Parathyroid adenoma (tissue), 2 donors: Measurements from ENCODE around the gene SLC4A9.

Source experiments
- H2AFZ ChIP-seq: fragments of 300-600 bp; sonication (generic); one replicate; pipeline ENCODE4 v1.7.0; 2017; ENCODE audit warnings: antibody characterized with exemption, mild to moderate bottlenecking
- H3K27ac ChIP-seq: fragments of 300-600 bp; sonication (generic); one replicate; pipeline ENCODE4 v1.7.0; 2017
- H3K27me3 ChIP-seq: fragments of 300-600 bp; sonication (generic); one replicate; pipeline ENCODE4 v1.7.0; 2017; ENCODE audit warnings: low read length; ENCODE audit not compliant: control insufficient read depth, insufficient read depth
- H3K36me3 ChIP-seq: fragments of 300-600 bp; sonication (generic); one replicate; pipeline ENCODE4 v1.7.0; 2017; ENCODE audit warnings: low read length; ENCODE audit not compliant: control insufficient read depth, insufficient read depth
- H3K4me1 ChIP-seq: fragments of 300-600 bp; sonication (generic); one replicate; pipeline ENCODE4 v1.7.0; 2017; ENCODE audit warnings: control low read depth
- H3K4me2 ChIP-seq: fragments of 300-600 bp; sonication (generic); one replicate; pipeline ENCODE4 v1.7.0; 2017; ENCODE audit warnings: low read length
- H3K4me3 ChIP-seq: fragments of 300-600 bp; sonication (generic); one replicate; pipeline ENCODE4 v1.7.0; 2017; ENCODE audit warnings: low read depth, low read length
- H3K79me2 ChIP-seq: fragments of 300-600 bp; sonication (generic); one replicate; pipeline ENCODE4 v1.7.0; 2017; ENCODE audit warnings: control low read depth
- H3K9ac ChIP-seq: fragments of 300-600 bp; sonication (generic); one replicate; pipeline ENCODE4 v1.7.0; 2017; ENCODE audit warnings: mild to moderate bottlenecking
- H3K9me3 ChIP-seq: fragments of 300-600 bp; sonication (generic); one replicate; pipeline ENCODE4 v1.7.0; 2017; ENCODE audit warnings: low read length; ENCODE audit not compliant: control insufficient read depth
- TF ChIP-seq, protein P1 (sequence below): fragments of 300-600 bp; sonication (generic); IDR thresholded peaks from one replicate; pipeline ENCODE4 v1.7.0; 2017; ENCODE audit warnings: antibody characterized with exemption, mild to moderate bottlenecking
- donor health status: primary hyperparathyroidism.

SLC4A9 gene

DNA sequence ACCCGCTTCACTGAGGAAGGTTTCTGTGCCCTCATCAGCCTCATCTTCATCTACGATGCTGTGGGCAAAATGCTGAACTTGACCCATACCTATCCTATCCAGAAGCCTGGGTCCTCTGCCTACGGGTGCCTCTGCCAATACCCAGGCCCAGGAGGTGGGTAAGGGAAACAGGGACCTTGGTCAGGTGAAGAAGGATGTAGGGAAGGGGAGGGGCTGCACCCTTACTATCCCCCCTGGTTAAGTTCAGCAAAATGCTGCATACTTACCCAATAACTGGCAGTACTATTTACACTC lies 4.4 kb downstream of the SLC4A9 start:
- Histone ChIP-seq H3K79me2 (no peaks in the 10 kb centered on the region), H3K36me3 (no peaks in the 10 kb centered on the region), H3K9me3 (no peaks in the 10 kb centered on the region), H3K9ac (no peak overlapping the region), H2AFZ (no peak overlapping the region), H3K4me2 (no peak overlapping the region), H3K27me3 (no peaks in the 10 kb centered on the region), H3K27ac (no peak overlapping the region), H3K4me3 (no peak overlapping the region), H3K4me1 (no peaks in the 10 kb centered on the region)
- TF ChIP-seq, protein P1, sequence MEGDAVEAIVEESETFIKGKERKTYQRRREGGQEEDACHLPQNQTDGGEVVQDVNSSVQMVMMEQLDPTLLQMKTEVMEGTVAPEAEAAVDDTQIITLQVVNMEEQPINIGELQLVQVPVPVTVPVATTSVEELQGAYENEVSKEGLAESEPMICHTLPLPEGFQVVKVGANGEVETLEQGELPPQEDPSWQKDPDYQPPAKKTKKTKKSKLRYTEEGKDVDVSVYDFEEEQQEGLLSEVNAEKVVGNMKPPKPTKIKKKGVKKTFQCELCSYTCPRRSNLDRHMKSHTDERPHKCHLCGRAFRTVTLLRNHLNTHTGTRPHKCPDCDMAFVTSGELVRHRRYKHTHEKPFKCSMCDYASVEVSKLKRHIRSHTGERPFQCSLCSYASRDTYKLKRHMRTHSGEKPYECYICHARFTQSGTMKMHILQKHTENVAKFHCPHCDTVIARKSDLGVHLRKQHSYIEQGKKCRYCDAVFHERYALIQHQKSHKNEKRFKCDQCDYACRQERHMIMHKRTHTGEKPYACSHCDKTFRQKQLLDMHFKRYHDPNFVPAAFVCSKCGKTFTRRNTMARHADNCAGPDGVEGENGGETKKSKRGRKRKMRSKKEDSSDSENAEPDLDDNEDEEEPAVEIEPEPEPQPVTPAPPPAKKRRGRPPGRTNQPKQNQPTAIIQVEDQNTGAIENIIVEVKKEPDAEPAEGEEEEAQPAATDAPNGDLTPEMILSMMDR: no peak

DNA sequence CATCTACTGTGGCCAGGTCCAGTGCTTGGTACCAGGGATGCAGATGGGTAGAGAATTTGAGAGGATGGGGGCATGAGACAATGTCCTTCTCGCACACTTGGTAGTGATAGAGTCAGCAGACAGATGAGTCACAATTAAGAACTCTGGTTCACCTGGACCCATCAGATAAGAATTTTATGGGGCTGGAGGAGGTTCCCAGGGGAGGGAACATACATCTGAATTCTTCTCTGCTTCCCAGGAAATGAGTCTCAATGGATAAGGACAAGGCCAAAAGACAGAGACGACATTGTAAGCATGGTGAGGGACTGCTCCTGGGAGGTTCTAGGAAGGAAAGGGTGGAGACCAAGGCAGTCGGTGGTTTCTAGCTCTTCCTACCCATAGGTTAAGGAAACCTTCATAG lies 5.3 kb downstream of the SLC4A9 start:
- Histone ChIP-seq H3K4me1 (no peaks in the 10 kb centered on the region), H3K4me2 (no peak overlapping the region), H3K27me3 (no peaks in the 10 kb centered on the region), H3K9ac (no peak overlapping the region), H3K79me2 (no peaks in the 10 kb centered on the region), H3K36me3 (no peaks in the 10 kb centered on the region), H3K27ac (no peak overlapping the region), H3K9me3 (no peaks in the 10 kb centered on the region), H2AFZ (no peak overlapping the region), H3K4me3 (no peak overlapping the region)
- TF ChIP-seq, protein P1: no peak

DNA sequence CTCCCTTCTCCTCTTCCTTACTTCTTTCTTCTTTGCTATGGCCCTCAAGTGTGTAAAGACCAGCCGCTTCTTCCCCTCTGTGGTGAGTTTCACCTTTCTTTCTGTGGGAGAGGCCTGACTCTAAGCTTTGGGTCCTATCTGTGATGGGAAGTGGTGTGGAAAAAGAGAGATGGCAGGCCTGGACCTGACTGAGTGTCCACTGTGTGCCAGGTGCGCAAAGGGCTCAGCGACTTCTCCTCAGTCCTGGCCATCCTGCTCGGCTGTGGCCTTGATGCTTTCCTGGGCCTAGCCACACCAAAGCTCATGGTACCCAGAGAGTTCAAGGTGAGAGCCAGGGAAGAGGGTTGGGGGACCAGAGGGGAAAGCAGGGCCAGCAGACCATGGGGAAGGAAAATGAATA lies 5.9 kb downstream of the SLC4A9 start:
- H3K4me3 ChIP-seq: no peak overlapping the region
- H3K4me1 ChIP-seq: no peaks in the 10 kb centered on the region
- H3K4me2 ChIP-seq: no peak overlapping the region
- no peaks in the 10 kb centered on the region for H3K79me2 ChIP-seq
- no peaks in the 10 kb centered on the region for H3K9me3 ChIP-seq
- H3K36me3 ChIP-seq: no peaks in the 10 kb centered on the region
- H2AFZ ChIP-seq: no peak overlapping the region
- TF ChIP-seq, protein P1: no peak
- H3K27me3 ChIP-seq: no peaks in the 10 kb centered on the region
- no peak overlapping the region for H3K9ac ChIP-seq
- H3K27ac ChIP-seq: no peak overlapping the region

DNA sequence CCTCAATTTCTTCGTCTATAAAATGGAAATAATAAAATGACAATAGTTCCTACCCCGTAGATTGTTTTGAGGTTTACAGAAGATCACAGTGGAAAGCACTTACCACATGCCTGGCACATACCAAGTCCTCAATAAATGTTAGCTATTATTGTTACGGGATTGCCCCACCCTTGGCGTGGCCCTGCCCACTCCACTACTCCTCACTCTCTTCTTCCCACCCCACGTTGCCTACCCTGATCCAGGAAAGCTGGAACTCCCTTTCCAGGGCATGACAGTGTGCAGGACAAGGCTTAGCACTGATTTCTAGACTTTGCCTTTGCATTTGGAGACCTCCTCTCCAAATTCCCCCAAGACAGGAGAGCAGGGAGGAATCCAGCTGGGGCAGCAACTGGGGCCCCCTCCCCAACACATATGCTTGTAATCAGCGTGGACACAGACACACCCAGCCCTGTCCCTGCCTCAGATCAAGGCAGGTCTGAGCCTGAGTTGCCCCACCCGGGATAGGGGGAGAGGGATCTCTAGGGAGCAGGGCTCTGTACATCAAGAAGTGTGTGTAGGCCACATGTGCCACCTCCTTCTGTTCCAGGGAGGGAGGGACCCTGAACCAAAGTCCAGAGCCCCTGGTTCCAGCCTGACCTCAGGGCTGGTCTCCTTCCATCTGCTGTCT lies 6.7 kb downstream of the SLC4A9 start:
- Histone ChIP-seq H2AFZ (no peak overlapping the region), H3K27me3 (no peaks in the 10 kb centered on the region), H3K9ac (no peak overlapping the region), H3K9me3 (no peaks in the 10 kb centered on the region), H3K4me2 (no peak overlapping the region), H3K4me3 (no peak overlapping the region), H3K4me1 (no peaks in the 10 kb centered on the region), H3K36me3 (no peaks in the 10 kb centered on the region), H3K79me2 (no peaks in the 10 kb centered on the region), H3K27ac (no peak overlapping the region)
- TF ChIP-seq, protein P1: no peak

DNA sequence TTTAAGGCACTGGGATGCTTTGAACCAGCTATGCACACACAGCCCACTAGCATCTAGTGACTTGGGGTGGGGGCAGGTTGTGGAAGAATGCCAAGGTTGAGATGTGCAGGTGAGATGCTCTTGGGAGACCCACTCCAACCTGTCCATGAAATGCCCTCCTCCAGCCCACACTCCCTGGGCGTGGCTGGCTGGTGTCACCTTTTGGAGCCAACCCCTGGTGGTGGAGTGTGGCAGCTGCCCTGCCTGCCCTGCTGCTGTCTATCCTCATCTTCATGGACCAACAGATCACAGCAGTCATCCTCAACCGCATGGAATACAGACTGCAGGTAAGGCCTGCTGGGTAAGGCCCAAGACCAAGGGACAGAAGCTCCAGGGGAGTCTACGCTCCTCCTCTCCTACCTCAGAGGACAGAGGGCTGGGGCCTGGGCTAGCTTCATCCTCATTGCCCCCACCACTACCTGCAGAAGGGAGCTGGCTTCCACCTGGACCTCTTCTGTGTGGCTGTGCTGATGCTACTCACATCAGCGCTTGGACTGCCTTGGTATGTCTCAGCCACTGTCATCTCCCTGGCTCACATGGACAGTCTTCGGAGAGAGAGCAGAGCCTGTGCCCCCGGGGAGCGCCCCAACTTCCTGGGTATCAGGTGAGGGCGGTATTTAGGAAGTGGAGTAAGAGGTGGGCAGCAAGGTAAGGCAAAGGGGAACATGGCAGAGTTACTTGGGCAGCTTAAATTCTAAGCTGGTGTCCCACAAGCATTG lies 7.4 kb downstream of the SLC4A9 start:
- H3K27ac ChIP-seq: no peak overlapping the region
- H3K79me2 ChIP-seq: no peaks in the 10 kb centered on the region
- H3K27me3 ChIP-seq: no peaks in the 10 kb centered on the region
- peaks cover 4% of the 10 kb centered on the region for H3K4me1 ChIP-seq
- no peak overlapping the region for H2AFZ ChIP-seq
- H3K9ac ChIP-seq: no peak overlapping the region
- TF ChIP-seq, protein P1: no peak
- H3K36me3 ChIP-seq: no peaks in the 10 kb centered on the region
- H3K9me3 ChIP-seq: no peaks in the 10 kb centered on the region
- no peak overlapping the region for H3K4me3 ChIP-seq
- no peak overlapping the region for H3K4me2 ChIP-seq
